Measurements from ENCODE around the gene DEPDC7.
"Not testable (repeated sequence)": the region's sequence is repeated elsewhere in the genome, so short reads cannot be mapped to it uniquely, and the experiment has no call there.

The DEPDC7 gene

GRCh38 chr11:33027233-33027632 lies 11.6 kb downstream of the DEPDC7 start:
- DNase-seq = no peak

DNA sequence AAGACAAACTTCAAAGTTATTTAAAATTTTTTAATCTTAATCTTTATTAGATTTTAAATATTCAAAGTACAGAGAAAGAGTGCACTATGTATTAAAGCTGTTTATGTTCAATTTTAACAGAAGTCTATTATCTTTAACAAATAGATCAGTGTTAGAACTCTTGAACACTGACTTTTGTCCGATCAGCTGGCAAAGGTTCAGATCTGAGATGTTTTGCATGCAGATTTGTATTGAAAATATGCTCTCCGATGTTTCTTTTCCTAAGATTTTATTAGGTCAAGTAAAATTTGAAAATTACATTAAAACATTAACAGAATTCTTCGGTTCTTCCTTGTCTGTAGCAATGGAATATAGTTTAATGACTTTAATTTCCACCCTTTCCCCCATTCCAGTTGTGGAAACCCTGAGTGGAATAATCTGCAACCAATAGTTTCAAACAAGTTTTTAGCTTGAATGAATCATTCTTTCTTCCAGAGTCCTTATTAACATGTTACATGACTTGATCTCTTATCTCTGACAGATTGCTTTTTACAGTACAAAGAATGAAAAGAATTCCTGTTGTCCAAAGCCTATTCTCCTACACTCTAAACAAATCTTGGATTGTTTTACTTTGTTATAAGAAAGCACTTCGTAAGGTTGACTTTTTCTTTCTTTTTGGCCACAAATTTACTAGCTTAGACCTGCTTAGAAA lies 12.3 kb downstream of the DEPDC7 start:
- DNase-seq = no peak

GRCh38 chr11:33028537-33028914 lies 12.8 kb downstream of the DEPDC7 start:
- DNase-seq = no peak

DNA sequence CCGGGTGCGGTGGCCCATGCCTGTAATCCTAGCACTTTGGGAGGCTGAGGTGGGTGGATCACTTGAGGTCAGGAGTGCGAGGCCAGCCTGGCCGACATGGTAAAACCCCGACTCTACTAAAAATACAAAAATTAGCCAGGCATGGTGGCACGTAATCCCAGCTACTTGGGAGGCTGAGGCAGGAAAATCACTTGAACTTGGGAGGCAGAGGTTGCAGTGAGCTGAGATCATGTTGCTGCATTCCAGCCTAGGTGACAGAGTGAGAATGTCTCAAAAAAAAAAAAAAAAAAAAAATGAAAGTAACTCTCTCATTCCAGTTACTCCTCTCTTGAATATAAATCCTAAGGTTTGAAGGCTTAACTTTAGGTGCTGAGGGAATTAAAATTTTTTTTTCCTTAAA lies 13.5 kb downstream of the DEPDC7 start:
- DNase-seq = not testable (repeated sequence)

DNA sequence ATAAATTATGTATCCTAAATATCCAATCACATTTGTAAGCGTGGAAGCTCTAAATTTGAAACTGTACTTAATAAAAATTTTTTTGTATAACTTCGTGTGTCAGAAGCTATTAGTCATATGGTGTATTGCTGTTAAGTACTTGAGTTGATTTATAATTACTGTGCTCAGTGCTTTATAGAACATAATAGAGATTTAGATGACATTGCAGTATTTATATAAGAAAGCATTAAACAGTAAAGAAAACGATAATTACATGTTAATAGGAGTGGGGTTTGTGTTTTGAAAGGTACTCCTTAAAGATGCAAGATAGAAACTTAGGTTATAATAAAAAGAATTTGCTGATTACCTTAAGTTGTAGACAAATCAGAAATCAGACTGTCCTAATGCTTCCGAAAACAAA lies 17.8 kb downstream of the DEPDC7 start:
- DNase-seq = no peak

- DNase-seq = no peak
Measured at GRCh38 chr11:33035011-33035410, 19.3 kb downstream of the DEPDC7 start.

- DNase-seq = peak; percentile 68
Measured at GRCh38 chr11:33039274-33040032, 23.8 kb downstream of the DEPDC7 start, which contains the start of gene TCP11L1. TCP11L1 (plus strand) TSS chr11:33039572; CDS start chr11:33043774, 4,202 bp downstream.

DNA sequence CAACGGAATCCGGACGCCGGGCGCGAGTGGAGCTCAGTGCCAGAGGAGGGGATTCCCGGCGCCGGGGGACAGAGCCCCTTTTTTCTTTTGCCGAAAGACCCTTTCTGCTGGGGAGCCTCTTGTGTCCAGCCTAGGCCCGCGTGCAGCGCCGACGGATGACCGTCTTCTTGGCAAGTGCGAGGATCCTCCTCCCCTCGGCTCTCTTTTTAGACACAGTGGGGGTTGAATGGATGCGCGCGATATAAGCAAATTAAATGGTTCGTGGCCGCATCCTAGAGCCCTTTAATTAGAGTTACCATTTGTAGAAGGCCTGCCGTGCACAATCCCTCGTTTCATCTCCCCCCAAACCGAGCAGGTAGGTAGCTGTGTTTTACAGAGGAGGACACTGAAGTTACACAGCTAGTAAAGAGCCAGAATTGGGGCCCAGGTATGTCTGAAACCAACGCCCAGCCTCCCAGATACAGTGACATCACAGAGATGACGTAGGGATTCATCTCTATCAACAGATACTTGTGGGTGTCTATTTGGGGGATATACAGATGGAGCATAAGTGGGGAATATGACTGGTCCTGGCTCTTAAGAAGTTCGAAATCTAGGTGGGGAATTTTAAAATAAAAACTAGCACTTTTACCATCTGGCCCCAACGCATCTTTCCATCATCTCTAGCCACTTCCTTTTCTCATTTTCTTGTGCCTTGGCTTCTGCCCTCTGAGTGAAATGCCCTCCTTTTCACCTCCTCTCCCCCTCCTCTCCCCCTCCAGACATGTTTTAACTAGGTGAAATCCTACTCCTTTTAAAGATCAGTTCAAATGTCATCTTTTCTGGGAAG lies 24.6 kb downstream of the DEPDC7 start:
- no peak for DNase-seq

DNA sequence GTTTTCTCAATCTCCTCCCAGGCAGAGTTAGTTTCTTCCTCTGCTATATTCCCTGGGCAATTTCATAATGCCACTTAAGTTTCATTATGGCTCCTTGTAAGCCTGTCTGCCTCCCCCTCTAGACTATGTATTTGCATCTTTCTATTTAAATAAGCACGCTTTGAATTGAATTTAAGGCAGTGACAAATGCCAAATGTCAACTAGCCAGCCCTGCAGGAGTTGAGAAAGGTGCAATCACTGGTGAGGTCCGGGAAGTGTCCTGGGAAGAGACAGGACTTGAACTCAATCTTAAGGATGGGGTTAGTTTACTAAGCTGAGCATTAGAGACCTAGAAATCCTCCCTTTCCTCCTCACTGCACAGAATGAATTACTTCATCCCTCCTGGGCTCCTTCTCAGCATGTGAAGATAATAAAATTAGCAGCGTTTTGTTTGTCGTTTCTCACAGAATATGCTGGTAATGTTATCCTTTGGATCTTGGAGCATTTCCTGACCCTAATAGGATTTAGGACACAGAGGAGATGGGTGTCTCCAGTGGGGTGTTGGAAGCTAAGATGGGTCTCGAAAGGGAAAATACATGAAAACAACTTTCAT lies 25.3 kb downstream of the DEPDC7 start:
- no peak for DNase-seq

GRCh38 chr11:33043221-33043830 lies 27.6 kb downstream of the DEPDC7 start:
- no peak for DNase-seq

GRCh38 chr11:33044285-33044756 lies 28.6 kb downstream of the DEPDC7 start:
- DNase-seq = no peak

- no peak for DNase-seq
Measured at GRCh38 chr11:33045551-33046255, 30.0 kb downstream of the DEPDC7 start.

DNA sequence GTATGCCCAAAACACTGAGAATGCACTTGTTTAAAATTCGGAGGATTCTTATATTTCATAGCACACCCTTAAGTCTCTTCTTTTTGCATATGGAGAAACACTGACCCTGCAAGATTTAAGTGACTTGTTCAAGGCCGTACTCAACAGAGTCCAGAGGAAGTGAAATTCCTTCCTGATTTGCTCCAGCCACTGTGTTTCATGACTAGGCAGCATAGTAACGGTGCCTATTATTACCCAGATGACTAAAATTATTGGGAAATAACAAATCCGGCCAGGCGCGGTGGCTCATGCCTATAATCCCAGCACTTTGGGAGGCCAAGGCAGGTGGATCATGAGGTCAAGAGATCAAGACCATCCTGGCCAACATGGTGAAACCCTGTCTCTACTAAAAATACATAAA lies 33.0 kb downstream of the DEPDC7 start:
- not testable (repeated sequence) for DNase-seq

GRCh38 chr11:33049565-33050408 lies 34.1 kb downstream of the DEPDC7 start:
- DNase-seq = not testable (repeated sequence)

DNA sequence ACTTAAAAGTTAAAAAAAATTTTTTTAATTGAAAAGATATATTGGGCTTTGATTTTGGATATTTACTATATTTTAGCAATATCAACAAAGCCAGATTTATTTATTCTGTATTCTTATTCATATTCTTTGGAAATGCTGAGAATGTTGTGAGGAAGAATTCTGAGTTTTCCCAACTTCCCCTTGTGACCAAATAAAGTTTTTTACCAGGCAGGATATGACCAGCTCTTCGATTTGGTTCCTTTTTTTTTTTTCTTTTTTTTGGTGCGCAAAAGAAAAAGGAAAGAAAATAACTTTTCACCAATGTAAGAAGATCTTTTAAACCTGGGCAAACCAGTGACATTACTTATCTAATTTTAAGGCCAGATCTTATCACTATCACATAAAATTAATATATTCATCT lies 36.6 kb downstream of the DEPDC7 start:
- DNase-seq = no peak

GRCh38 chr11:33055375-33055774 lies 39.7 kb downstream of the DEPDC7 start:
- DNase-seq = no peak

- no peak for DNase-seq
Measured at GRCh38 chr11:33057284-33057683, 41.6 kb downstream of the DEPDC7 start.

GRCh38 chr11:33059331-33060007 lies 43.8 kb downstream of the DEPDC7 start:
- DNase-seq = no peak

DNA sequence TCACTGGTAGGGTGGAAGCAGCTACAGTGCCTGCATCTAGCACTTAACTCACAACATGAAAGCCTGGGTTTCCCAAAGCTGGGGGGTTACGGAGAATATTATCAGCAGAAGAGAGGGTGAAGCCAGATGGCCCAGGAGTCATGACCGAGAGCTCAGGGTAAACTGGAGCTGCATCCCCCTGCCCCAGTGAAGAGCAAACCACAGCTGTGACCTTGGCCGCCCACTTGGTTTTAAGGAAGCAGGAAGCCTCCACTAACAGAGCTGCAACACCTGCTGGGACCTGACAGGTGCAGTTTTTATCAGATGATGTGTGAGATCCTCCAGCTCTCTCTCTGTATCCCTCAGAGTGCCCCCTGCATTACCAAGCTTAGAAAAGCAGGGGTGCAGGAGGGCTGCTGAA lies 44.6 kb downstream of the DEPDC7 start:
- DNase-seq = no peak

DNA sequence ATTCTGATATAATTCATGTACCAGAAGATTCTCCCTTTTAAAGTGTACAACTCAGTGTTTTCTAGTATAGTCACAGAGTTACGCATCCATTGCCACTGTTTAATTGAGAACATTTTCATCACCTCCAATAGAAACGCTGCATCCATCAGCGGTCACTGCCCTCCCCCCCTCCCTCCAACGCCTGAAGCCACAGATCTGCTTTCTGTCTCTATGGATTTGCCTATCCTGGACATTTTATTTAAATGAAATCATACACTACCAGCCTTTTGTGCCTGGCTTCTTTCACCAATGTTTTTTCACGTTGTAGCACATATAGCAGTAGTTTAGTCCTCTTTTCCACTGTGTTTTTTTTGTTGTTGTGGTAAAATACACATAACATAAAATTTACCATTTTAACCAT lies 46.5 kb downstream of the DEPDC7 start:
- DNase-seq = no peak

Measured in NK-92 treated with Interleukin-12 subunit alpha and Interleukin-12 subunit beta, amount 100 ng/mL, for 24 hours (cell line).